GM23338 (cell line): ENCODE data around the gene KIAA1549. TPM values are rescaled to one million over a fixed set of nuclear protein-coding genes. Genes with fewer than 3 reads are reported as not detected.
A peak's percentile ranks its signal among the peaks of the same experiment; 100 is the strongest.

Experiments used
- ATAC-seq: fragments of 200-7000 bp; cut with Tn5 transposase; 3 replicates; pipeline ENCODE4 v1.9.1; 2020
- DNase-seq: peaks from one replicate; pipeline ENCODE4 v3.0.0-alpha.2; 2015; ENCODE audit warnings: low spot score
- H2AFZ ChIP-seq: fragments of 200-600 bp; sonication (generic); 2 replicates; pipeline ENCODE4 v1.8.0; 2016; ENCODE audit warnings: antibody characterized with exemption, mild to moderate bottlenecking, moderate library complexity
- H3F3A ChIP-seq: fragments of 200-600 bp; sonication (generic); replicated peaks from 2 replicates; pipeline ENCODE4 v1.8.0; 2017; ENCODE audit warnings: antibody characterized with exemption, mixed run types, low read depth
- H3K27ac ChIP-seq: fragments of 200-600 bp; sonication (generic); 2 replicates; pipeline ENCODE4 v1.6.1; 2016; ENCODE audit warnings: low read depth
- H3K27me3 ChIP-seq: fragments of 200-600 bp; sonication (generic); 2 replicates; pipeline ENCODE4 v1.8.0; 2016; ENCODE audit warnings: mild to moderate bottlenecking, mixed run types, moderate library complexity; ENCODE audit not compliant: insufficient read depth
- H3K36me3 ChIP-seq: fragments of 200-600 bp; sonication (generic); 2 replicates; pipeline ENCODE4 v1.8.0; 2016; ENCODE audit warnings: mild to moderate bottlenecking; ENCODE audit not compliant: insufficient read depth
- H3K4me1 ChIP-seq: fragments of 200-600 bp; sonication (generic); 2 replicates; pipeline ENCODE4 v1.8.0; 2016; ENCODE audit warnings: mild to moderate bottlenecking, moderate library complexity; ENCODE audit not compliant: insufficient read depth
- H3K4me2 ChIP-seq: fragments of 200-600 bp; sonication (generic); 2 replicates; pipeline ENCODE4 v1.7.1; 2017; ENCODE audit warnings: mixed run types
- H3K4me3 ChIP-seq: fragments of 200-600 bp; sonication (generic); 2 replicates; pipeline ENCODE4 v1.6.1; 2016; ENCODE audit warnings: mixed run types
- H3K79me2 ChIP-seq: fragments of 200-600 bp; sonication (generic); replicated peaks from 2 replicates; pipeline ENCODE4 v1.8.0; 2017; ENCODE audit warnings: mild to moderate bottlenecking; ENCODE audit not compliant: insufficient read depth
- H3K9me2 ChIP-seq: fragments of 200-600 bp; sonication (generic); 2 replicates; pipeline ENCODE4 v1.8.0; 2017; ENCODE audit not compliant: insufficient read depth
- H4K20me1 ChIP-seq: fragments of 200-600 bp; sonication (generic); replicated peaks from 2 replicates; pipeline ENCODE4 v1.8.0; 2017; ENCODE audit warnings: mild to moderate bottlenecking; ENCODE audit not compliant: insufficient read depth
- H3K27ac Mint-ChIP-seq: 2 replicates; pipeline ENCODE4 v1.8.0; 2020; ENCODE audit warnings: inconsistent platforms, mild to moderate bottlenecking, moderate library complexity, mixed read lengths
- H3K27me3 Mint-ChIP-seq: 3 replicates; pipeline ENCODE4 v1.8.0; 2022; ENCODE audit warnings: low read depth, mild to moderate bottlenecking, moderate library complexity, mixed read lengths, inconsistent platforms; ENCODE audit not compliant: insufficient read depth, poor library complexity
- H3K36me3 Mint-ChIP-seq: 3 replicates; pipeline ENCODE4 v1.8.0; 2021; ENCODE audit warnings: low read depth, mild to moderate bottlenecking, inconsistent platforms, moderate library complexity, mixed read lengths
- H3K4me1 Mint-ChIP-seq: 3 replicates; pipeline ENCODE4 v1.8.0; 2020; ENCODE audit warnings: mild to moderate bottlenecking, inconsistent platforms, mixed read lengths
- H3K4me3 Mint-ChIP-seq: 3 replicates; pipeline ENCODE4 v1.8.0; 2021; ENCODE audit warnings: moderate library complexity, mild to moderate bottlenecking, inconsistent platforms, mixed read lengths
- H3K9me3 Mint-ChIP-seq: 3 replicates; pipeline ENCODE4 v1.8.0; 2020; ENCODE audit warnings: moderate library complexity, mild to moderate bottlenecking, inconsistent platforms, mixed read lengths
- CREB1 ChIP-seq: fragments of 250-450 bp; sonication (Bioruptor Pico); IDR thresholded peaks from 2 replicates; pipeline ENCODE4 v1.5.0; 2020; ENCODE audit warnings: low read depth, mild to moderate bottlenecking, moderate library complexity
- CTCF ChIP-seq, 2 experiments: fragments of 200-600 bp in 1 of 2; sonication (generic) in 1 of 2; conservative IDR thresholded peaks; 2 replicates each; pipeline versions ENCODE4 v1.5.1 to v1.6.1; 2016 to 2017; ENCODE audit warnings: antibody characterized with exemption in 2 of 2, low read depth in 2 of 2, mild to moderate bottlenecking in 2 of 2, moderate library complexity in 1 of 2
- EZH2phosphoT487 ChIP-seq: fragments of 200-600 bp; sonication (generic); IDR thresholded peaks from one replicate; pipeline ENCODE4 v1.8.1; 2018; ENCODE audit warnings: antibody characterized with exemption; ENCODE audit not compliant: unreplicated experiment
- NANOG ChIP-seq: IDR thresholded peaks from 2 replicates; pipeline ENCODE4 v1.6.1; 2016; ENCODE audit warnings: antibody characterized with exemption, borderline replicate concordance
- STAT1 ChIP-seq: IDR thresholded peaks from one replicate; pipeline ENCODE4 v1.6.1; 2016; ENCODE audit warnings: antibody characterized with exemption; ENCODE audit not compliant: unreplicated experiment
- ZNF331 ChIP-seq: fragments of 250-450 bp; sonication (Bioruptor Pico); IDR thresholded peaks from 2 replicates; pipeline ENCODE4 v1.5.0; 2020; ENCODE audit warnings: low read depth, mild to moderate bottlenecking, moderate library complexity
- ZNF462 ChIP-seq: fragments of 250-450 bp; sonication (Bioruptor Pico); IDR thresholded peaks from 2 replicates; pipeline ENCODE4 v1.5.0; 2020; ENCODE audit warnings: mild to moderate bottlenecking, moderate library complexity
- polyA plus RNA-seq: library from polyadenylated mRNA; unstranded; fragments of >200 nt; fragmentation: Nextera tagmentation; extraction: Ambion mirVana; gene quantifications from 2 replicates; pipeline ENCODE4 v1.2.1, GENCODE V29; 2016
- total RNA-seq: library from RNA; depleted of rRNA; stranded (reverse); fragments of >200 nt; shearing (Covaris generic); gene quantifications from 2 replicates; pipeline ENCODE4 v1.2.3, GENCODE V29; 2014

The KIAA1549 gene
- total and polyA plus RNA-seq, 2 experiments from 2014 or later, result 3.6 to 13.5 TPM

- TF ChIP-seq ZNF462 (CRISPR knock-in tag) (no peak), STAT1 (no peak), CREB1 (CRISPR knock-in tag) (no peak), ZNF331 (CRISPR knock-in tag) (no peak)
These were observed 135.5 kb downstream of the KIAA1549 start (continued) for GRCh38 chr7:138845711-138846110.

GRCh38 chr7:138843632-138844580 lies 137.3 kb downstream of the KIAA1549 start:
- peak overlapping the region; percentile 40; the same call in 1 of the 2 replicates for H3K27ac Mint-ChIP-seq
- peaks cover 6% of the 10 kb centered on the region; the same call in 1 of the 2 replicates for H3K4me1 ChIP-seq
- H3K27me3 Mint-ChIP-seq, result peaks cover 2% of the 10 kb centered on the region
- H2AFZ ChIP-seq, result no peak overlapping the region
- no peaks in the 10 kb centered on the region for H3F3A ChIP-seq
- H3K36me3 ChIP-seq, result no peaks in the 10 kb centered on the region
- no peaks in the 10 kb centered on the region for H3K27me3 ChIP-seq
- no peak overlapping the region for H3K4me2 ChIP-seq
- ATAC-seq (peak; percentile 72), DNase-seq (peak; percentile 54)
- no peak overlapping the region for H3K4me3 ChIP-seq
- peaks cover 21% of the 10 kb centered on the region for H3K36me3 Mint-ChIP-seq
- no peaks in the 10 kb centered on the region for H4K20me1 ChIP-seq
- peaks cover 10% of the 10 kb centered on the region; the same call in 2 of the 3 replicates for H3K4me1 Mint-ChIP-seq
- H3K9me3 Mint-ChIP-seq, result no peaks in the 10 kb centered on the region
- H3K79me2 ChIP-seq, result no peaks in the 10 kb centered on the region
- no peaks in the 10 kb centered on the region for H3K9me2 ChIP-seq
- no peak overlapping the region for H3K4me3 Mint-ChIP-seq
- no peak overlapping the region for H3K27ac ChIP-seq
- TF ChIP-seq CREB1 (CRISPR knock-in tag) (no peak), EZH2phosphoT487 (no peak), STAT1 (no peak), CTCF (conservative IDR thresholded peaks at IDR 0.05; ENCODE audit: low read depth in 2 of 2) (no peak), NANOG (no peak)
